GM23248 (cell line): ENCODE measurements around the gene MBD4. TPM values are rescaled to one million over a fixed set of nuclear protein-coding genes. Genes with fewer than 3 reads are reported as not detected.

Source experiments
- DNase-seq: peaks from one replicate; pipeline ENCODE4 v3.0.0-alpha.2; 2015
- H2AFZ ChIP-seq: fragments of 200-600 bp; sonication (generic); 2 replicates; pipeline ENCODE4 v1.6.1; 2016; ENCODE audit warnings: antibody characterized with exemption
- H3F3A ChIP-seq: fragments of 200-600 bp; sonication (generic); 2 replicates; pipeline ENCODE4 v1.6.1; 2016; ENCODE audit warnings: mild to moderate bottlenecking, antibody characterized with exemption, mixed run types; ENCODE audit not compliant: insufficient read depth
- H3K27ac ChIP-seq: fragments of 200-600 bp; sonication (generic); 2 replicates; pipeline ENCODE4 v1.5.1; 2016; ENCODE audit warnings: mild to moderate bottlenecking
- H3K27me3 ChIP-seq: fragments of 200-600 bp; sonication (generic); replicated peaks from 2 replicates; pipeline ENCODE4 v1.6.1; 2016; ENCODE audit warnings: mild to moderate bottlenecking; ENCODE audit not compliant: insufficient read depth
- H3K36me3 ChIP-seq: fragments of 200-600 bp; sonication (generic); 2 replicates; pipeline ENCODE4 v1.6.1; 2016; ENCODE audit warnings: low read depth, mild to moderate bottlenecking
- H3K4me1 ChIP-seq: fragments of 200-600 bp; sonication (generic); 2 replicates; pipeline ENCODE4 v1.6.1; 2016; ENCODE audit warnings: mild to moderate bottlenecking; ENCODE audit not compliant: insufficient read depth
- H3K4me2 ChIP-seq: fragments of 200-600 bp; sonication (generic); one replicate; pipeline ENCODE4 v1.6.1; 2016; ENCODE audit warnings: mild to moderate bottlenecking; ENCODE audit not compliant: unreplicated experiment
- H3K4me3 ChIP-seq: fragments of 200-600 bp; sonication (generic); 2 replicates; pipeline ENCODE4 v1.5.1; 2016; ENCODE audit warnings: mild to moderate bottlenecking
- H3K79me2 ChIP-seq: fragments of 200-600 bp; sonication (generic); 2 replicates; pipeline ENCODE4 v1.6.1; 2016; ENCODE audit warnings: mild to moderate bottlenecking; ENCODE audit not compliant: insufficient read depth
- H3K9ac ChIP-seq: fragments of 200-600 bp; sonication (generic); 2 replicates; pipeline ENCODE4 v1.6.1; 2016; ENCODE audit warnings: mild to moderate bottlenecking
- H3K9me2 ChIP-seq: fragments of 200-600 bp; sonication (generic); 2 replicates; pipeline ENCODE4 v1.6.1; 2016; ENCODE audit warnings: mixed run types, mild to moderate bottlenecking, moderate library complexity; ENCODE audit not compliant: insufficient read depth
- H3K9me3 ChIP-seq: fragments of 200-600 bp; sonication (generic); one replicate; pipeline ENCODE4 v1.6.1; 2017; ENCODE audit warnings: low read depth
- H4K20me1 ChIP-seq: fragments of 200-600 bp; sonication (generic); 2 replicates; pipeline ENCODE4 v1.6.0; 2016; ENCODE audit not compliant: insufficient read depth
- EZH2 ChIP-seq: fragments of 200-600 bp; sonication (generic); IDR thresholded peaks from 2 replicates; pipeline ENCODE4 v1.6.1; 2018; ENCODE audit warnings: antibody characterized with exemption, mild to moderate bottlenecking; ENCODE audit not compliant: insufficient read depth, poor library complexity, severe bottlenecking
- EZH2phosphoT487 ChIP-seq: fragments of 200-600 bp; sonication (generic); IDR thresholded peaks from 2 replicates; pipeline ENCODE4 v1.6.1; 2018; ENCODE audit warnings: antibody characterized with exemption, moderate library complexity, mild to moderate bottlenecking, low read depth; ENCODE audit not compliant: insufficient read depth
- WGBS, 2 experiments: methylation state at CpG; one replicate each; pipeline ENCODE4 v1.1.6; 2015 to 2017; ENCODE audit warnings: low lambda C conversion rate in 2 of 2, low coverage in 1 of 2; ENCODE audit errors: missing lambda C conversion rate in 2 of 2; 5-methylcytosine and 5-hydroxymethylcytosine counted together
- in situ Hi-C: fragments of 300-500 bp; cut with MboI; formaldehyde crosslinking; loops from 2 replicates; pipeline ENCODE4 v1.15.0; 2020
- polyA plus RNA-seq: library from polyadenylated mRNA; unstranded; fragments of >200 nt; fragmentation: Nextera tagmentation; extraction: Ambion mirVana; gene quantifications from 2 replicates; pipeline ENCODE4 v1.2.1, GENCODE V29; 2016
- total RNA-seq: library from RNA; depleted of rRNA; stranded (reverse); fragments of >200 nt; shearing (Covaris generic); gene quantifications from 2 replicates; pipeline ENCODE4 v1.2.3, GENCODE V29; 2014

The MBD4 gene
- total and polyA plus RNA-seq, 2 experiments from 2014 or later: 27.2 to 36.8 TPM

DNA sequence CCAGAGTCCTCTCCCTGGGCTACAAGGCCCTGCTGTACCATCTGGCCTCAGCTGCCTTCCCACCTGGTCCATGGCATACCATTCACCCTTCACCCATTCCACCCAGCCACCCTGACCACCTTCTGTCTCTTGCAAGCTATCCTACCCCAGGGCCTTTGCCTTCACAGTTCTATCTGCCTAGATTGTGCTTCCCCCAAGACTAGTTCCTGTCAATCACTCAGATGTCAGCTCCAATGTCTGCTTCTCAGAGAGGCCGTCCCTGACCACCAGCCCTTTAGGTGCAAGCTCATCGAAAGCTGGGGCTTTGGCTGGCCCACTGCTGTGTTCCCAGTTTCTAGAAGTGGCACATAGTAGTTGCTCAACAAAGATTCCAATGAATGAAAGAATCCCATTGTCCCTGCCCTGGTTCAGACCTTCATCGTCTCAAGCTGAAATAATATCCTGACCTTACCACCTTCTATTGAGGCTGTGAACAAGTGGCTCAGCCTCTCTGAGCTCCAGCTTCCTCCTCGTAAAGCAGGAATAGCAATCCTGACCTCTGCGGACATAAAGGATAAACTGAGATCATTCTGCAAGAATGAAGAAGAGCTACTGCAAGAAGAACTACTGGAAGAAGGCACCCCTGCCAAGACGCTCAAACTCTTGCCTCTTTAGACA, 27.1 kb downstream of the MBD4 start:
- Histone ChIP-seq H3K27me3 (no peaks in the 10 kb centered on the region), H4K20me1 (no peaks in the 10 kb centered on the region), H3K9me2 (no peaks in the 10 kb centered on the region), H3K27ac (no peak overlapping the region), H3K9me3 (no peaks in the 10 kb centered on the region), H2AFZ (no peak overlapping the region), H3K4me3 (no peak overlapping the region), H3F3A (peaks cover 25% of the 10 kb centered on the region), H3K79me2 (no peaks in the 10 kb centered on the region), H3K4me1 (peaks cover 16% of the 10 kb centered on the region), H3K36me3 (no peaks in the 10 kb centered on the region), H3K9ac (no peak overlapping the region), H3K4me2 (no peak overlapping the region)
- WGBS, 2 experiments: 70 to 77% methylated on average over 6 of the region's 6 CpGs
- in situ Hi-C loops: no loop called here
- TF ChIP-seq EZH2phosphoT487: no peak
- TF ChIP-seq EZH2: no peak
- no peak for DNase-seq

DNA sequence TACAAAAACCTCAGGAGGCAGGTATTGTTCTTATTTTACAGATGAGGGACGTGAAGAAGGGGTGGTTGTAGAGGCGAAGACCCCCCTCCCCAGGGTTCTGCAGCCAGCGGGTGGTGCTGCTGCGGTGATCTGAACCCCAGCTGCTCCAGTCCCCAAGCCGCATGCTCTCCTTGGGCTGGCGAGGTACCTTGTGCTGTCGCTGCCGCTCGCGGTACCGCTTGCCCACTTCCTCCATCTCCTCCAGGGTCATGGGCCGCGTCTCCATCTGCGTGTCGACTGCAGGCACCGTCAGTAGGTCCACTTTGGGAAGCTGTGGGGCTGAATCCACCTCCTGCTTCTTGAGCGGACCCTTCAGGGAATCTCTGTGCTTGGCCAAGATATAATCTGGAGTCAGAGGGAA, 28.8 kb downstream of the MBD4 start:
- TF ChIP-seq EZH2 (no peak), EZH2phosphoT487 (no peak)
- H3K4me1 ChIP-seq: peaks cover 16% of the 10 kb centered on the region
- no peaks in the 10 kb centered on the region for H3K9me2 ChIP-seq
- WGBS, 2 experiments: 80 to 83% methylated on average over 17 of the region's 17 CpGs
- H3K4me2 ChIP-seq: no peak overlapping the region
- H3K27ac ChIP-seq: no peak overlapping the region
- no peaks in the 10 kb centered on the region for H3K27me3 ChIP-seq
- no peak overlapping the region for H2AFZ ChIP-seq
- in situ Hi-C loops: no loop called here
- no peak overlapping the region for H3K4me3 ChIP-seq
- no peaks in the 10 kb centered on the region for H3K36me3 ChIP-seq
- DNase-seq: no peak
- H3F3A ChIP-seq: peaks cover 25% of the 10 kb centered on the region
- no peak overlapping the region for H3K9ac ChIP-seq
- H3K9me3 ChIP-seq: no peaks in the 10 kb centered on the region
- H4K20me1 ChIP-seq: no peaks in the 10 kb centered on the region
- H3K79me2 ChIP-seq: no peaks in the 10 kb centered on the region

DNA sequence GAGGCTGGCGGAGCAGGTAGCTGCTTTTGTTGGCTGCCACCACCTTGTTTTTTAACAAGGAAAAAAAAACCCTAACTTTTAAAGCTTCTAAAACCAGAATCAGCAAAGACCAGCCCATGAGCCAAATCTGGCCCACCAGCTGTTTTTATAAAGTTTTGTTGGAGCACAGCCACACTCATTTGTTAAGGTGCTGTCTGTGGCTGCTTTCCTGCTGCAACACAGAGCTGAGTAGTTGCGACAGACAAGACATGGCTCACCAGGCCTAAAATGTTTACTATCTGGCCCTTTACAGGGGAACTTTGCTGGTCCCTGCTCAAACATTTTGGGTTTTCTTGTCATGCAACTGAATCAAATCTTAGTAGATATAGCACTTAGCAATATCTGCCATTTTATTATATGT, 30.2 kb downstream of the MBD4 start:
- H3K9me3 ChIP-seq: no peaks in the 10 kb centered on the region
- H3K4me1 ChIP-seq: peaks cover 16% of the 10 kb centered on the region
- H3K27ac ChIP-seq: no peak overlapping the region
- no peaks in the 10 kb centered on the region for H3K79me2 ChIP-seq
- TF ChIP-seq EZH2 (no peak), EZH2phosphoT487 (no peak)
- WGBS, 2 experiments: 98% methylated on average over 2 of the region's 2 CpGs
- no peak overlapping the region for H3K9ac ChIP-seq
- peaks cover 23% of the 10 kb centered on the region for H3F3A ChIP-seq
- H3K4me2 ChIP-seq: no peak overlapping the region
- H3K9me2 ChIP-seq: no peaks in the 10 kb centered on the region
- no peaks in the 10 kb centered on the region for H3K36me3 ChIP-seq
- H3K4me3 ChIP-seq: no peak overlapping the region
- peak; percentile 38 for DNase-seq
- no peak overlapping the region for H2AFZ ChIP-seq
- H3K27me3 ChIP-seq: no peaks in the 10 kb centered on the region
- in situ Hi-C loops: no loop called here
- no peaks in the 10 kb centered on the region for H4K20me1 ChIP-seq

DNA sequence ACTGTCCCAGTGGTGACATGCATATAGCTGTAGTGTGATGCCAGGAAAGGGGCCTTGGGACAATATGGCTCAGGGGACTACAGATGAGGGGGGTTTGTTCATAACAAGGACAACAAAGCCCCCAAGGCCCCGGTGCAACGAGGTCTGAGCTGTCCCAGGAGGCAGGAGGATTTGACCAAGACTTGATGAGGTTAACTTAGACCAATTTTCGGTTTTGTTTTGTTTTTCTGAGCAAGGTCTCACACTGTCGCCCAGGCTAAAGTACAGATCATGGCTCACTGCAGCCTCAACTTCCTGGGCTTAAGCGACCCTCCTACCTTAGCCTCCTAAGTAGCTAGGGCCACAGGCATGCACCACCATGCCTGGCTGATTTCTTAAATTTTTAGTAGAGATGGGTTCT, 35.1 kb downstream of the MBD4 start:
- no peaks in the 10 kb centered on the region for H3K9me3 ChIP-seq
- no peaks in the 10 kb centered on the region for H4K20me1 ChIP-seq
- no peaks in the 10 kb centered on the region for H3F3A ChIP-seq
- H3K4me2 ChIP-seq: no peak overlapping the region
- DNase-seq: no peak
- H3K27ac ChIP-seq: no peak overlapping the region
- H3K4me3 ChIP-seq: no peak overlapping the region
- H3K79me2 ChIP-seq: no peaks in the 10 kb centered on the region
- H3K9me2 ChIP-seq: no peaks in the 10 kb centered on the region
- in situ Hi-C loops: no loop called here
- H3K27me3 ChIP-seq: no peaks in the 10 kb centered on the region
- WGBS, 2 experiments: 64 to 66% methylated on average over 5 of the region's 5 CpGs
- H3K4me1 ChIP-seq: no peaks in the 10 kb centered on the region
- H3K36me3 ChIP-seq: no peaks in the 10 kb centered on the region
- no peak overlapping the region for H3K9ac ChIP-seq
- H2AFZ ChIP-seq: no peak overlapping the region
- TF ChIP-seq EZH2 (no peak), EZH2phosphoT487 (no peak)
